ENCODE data around the gene PBX3.

Gene PBX3

DNA sequence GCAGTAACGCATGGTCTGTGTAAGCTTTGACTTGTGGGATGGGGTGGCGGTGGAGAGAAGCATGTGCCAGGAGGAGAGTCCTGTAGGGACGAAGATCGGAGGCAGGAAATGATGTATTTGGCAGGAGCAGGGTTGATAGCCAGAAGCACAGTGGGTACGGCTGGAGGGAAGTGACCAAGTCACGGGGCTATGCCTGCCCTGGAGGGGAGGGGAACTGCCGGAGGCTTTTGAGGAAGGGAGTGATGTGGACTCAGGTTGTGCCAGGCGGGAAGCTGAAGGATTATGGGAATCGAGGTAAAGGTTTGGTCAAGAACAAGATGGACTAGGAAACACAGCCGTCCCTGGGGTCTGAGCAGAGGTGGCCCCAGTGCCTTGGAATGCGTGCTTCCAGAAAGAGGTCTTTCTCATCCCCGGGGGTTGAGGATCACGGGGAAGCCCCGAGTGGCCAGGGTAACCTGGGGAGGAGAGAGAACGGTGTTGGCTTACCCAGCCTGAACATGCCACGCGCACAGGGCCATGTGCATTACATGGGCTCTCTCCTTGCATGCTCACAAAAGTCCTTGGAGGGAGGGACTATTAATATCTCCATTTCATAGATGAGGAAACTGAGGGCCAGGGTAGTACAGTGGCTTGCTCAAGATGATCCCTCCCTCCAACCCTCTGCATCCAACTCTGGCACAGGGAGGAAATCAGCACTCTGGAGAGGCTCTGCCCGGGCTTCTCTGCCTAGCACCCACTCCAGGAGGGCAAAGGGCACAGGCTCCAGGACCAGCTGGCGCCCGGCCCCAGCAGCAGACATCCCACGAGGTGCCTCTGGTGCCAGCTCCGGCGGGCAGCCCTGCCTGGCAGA lies 253.8 kb downstream of the PBX3 start:
- DNase-seq = no peak

GRCh38 chr9:126001581-126002225 lies 254.5 kb downstream of the PBX3 start:
- no peak for DNase-seq

DNA sequence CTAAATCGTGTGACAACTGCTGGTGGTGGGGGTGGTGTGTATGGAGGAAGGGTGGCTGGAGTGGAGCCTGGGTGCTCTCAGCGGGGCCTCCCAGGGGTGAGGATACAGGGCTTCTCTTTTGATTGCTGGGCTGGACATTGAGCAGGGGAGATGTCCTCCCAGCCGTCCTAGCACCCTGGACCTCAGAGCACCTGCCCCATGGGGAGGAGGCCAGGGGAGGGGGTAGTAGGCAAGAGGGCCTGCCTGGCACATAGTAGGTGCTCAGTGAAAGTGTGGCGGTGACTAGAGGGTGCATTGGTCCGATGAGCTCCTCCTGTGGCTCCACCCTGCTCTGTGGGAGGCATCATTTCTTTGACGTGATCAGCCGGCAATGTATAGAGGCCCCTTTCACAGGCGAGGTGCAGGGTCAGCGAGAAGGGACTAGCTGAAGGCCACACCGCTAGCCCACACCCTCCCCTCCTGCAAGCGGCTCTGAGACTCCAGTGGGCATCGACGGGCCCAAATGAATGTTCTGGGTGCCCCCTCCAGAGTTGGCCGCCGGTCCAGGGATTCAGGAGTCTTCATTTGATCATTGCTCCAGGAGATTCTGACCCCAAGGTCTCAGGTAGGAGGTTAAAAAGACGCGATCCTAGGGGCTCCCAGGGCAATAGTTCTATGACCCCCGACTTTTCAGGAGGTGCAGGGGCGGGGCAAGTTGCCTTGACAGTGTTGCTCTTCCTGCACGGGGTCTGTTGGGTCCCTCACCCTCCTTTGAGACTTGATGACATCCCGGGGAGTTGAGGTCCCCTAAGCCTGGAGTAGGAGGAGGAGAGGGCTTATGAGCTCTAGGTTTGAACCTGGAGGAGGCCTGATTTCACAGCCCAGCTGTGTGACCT lies 255.5 kb downstream of the PBX3 start:
- DNase-seq = no peak

GRCh38 chr9:126009047-126009446 lies 261.9 kb downstream of the PBX3 start:
- DNase-seq = no peak

- no peak for DNase-seq
Observed at GRCh38 chr9:126014726-126015125, 267.6 kb downstream of the PBX3 start.

GRCh38 chr9:126015424-126015823 lies 268.3 kb downstream of the PBX3 start:
- no peak for DNase-seq

GRCh38 chr9:126016579-126017290 lies 269.6 kb downstream of the PBX3 start:
- no peak for DNase-seq

All from NCI-H1048 (cell line).